ENCODE measurements around the gene DYNLRB1. TPM values are rescaled to one million over a fixed set of nuclear protein-coding genes. Genes with fewer than 3 reads are reported as not detected.

DYNLRB1 gene
- total RNA-seq, 1 donor from 2014 or later = 166 TPM

GRCh38 chr20:34549291-34549928 is 33.2 kb downstream of the DYNLRB1 start:
- Mint-ChIP-seq H3K9me3 (ENCODE audit: unreplicated experiment) (no peaks in the 10 kb centered on the region), H3K27ac (ENCODE audit: unreplicated experiment) (no peak overlapping the region), H3K27me3 (ENCODE audit: unreplicated experiment) (no peaks in the 10 kb centered on the region), H3K4me1 (ENCODE audit: unreplicated experiment) (peaks cover 1% of the 10 kb centered on the region), H3K36me3 (ENCODE audit: unreplicated experiment) (no peaks in the 10 kb centered on the region), H3K4me3 (ENCODE audit: unreplicated experiment) (no peak overlapping the region)
- no peak for DNase-seq (ENCODE audit: extremely low spot score, unreplicated experiment)
- TF ChIP-seq, protein P1, sequence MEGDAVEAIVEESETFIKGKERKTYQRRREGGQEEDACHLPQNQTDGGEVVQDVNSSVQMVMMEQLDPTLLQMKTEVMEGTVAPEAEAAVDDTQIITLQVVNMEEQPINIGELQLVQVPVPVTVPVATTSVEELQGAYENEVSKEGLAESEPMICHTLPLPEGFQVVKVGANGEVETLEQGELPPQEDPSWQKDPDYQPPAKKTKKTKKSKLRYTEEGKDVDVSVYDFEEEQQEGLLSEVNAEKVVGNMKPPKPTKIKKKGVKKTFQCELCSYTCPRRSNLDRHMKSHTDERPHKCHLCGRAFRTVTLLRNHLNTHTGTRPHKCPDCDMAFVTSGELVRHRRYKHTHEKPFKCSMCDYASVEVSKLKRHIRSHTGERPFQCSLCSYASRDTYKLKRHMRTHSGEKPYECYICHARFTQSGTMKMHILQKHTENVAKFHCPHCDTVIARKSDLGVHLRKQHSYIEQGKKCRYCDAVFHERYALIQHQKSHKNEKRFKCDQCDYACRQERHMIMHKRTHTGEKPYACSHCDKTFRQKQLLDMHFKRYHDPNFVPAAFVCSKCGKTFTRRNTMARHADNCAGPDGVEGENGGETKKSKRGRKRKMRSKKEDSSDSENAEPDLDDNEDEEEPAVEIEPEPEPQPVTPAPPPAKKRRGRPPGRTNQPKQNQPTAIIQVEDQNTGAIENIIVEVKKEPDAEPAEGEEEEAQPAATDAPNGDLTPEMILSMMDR (IDR thresholded peaks at IDR 0.05) = no peak

- no peak overlapping the region for H3K27ac Mint-ChIP-seq (ENCODE audit: unreplicated experiment)
- peaks cover 1% of the 10 kb centered on the region for H3K4me1 Mint-ChIP-seq (ENCODE audit: unreplicated experiment)
- TF ChIP-seq, protein P1 (IDR thresholded peaks at IDR 0.05) = no peak
- H3K9me3 Mint-ChIP-seq (ENCODE audit: unreplicated experiment) = no peaks in the 10 kb centered on the region
- H3K4me3 Mint-ChIP-seq (ENCODE audit: unreplicated experiment) = no peak overlapping the region
- no peaks in the 10 kb centered on the region for H3K36me3 Mint-ChIP-seq (ENCODE audit: unreplicated experiment)
- no peaks in the 10 kb centered on the region for H3K27me3 Mint-ChIP-seq (ENCODE audit: unreplicated experiment)
- DNase-seq (ENCODE audit: extremely low spot score, unreplicated experiment) = no peak
Observed at GRCh38 chr20:34549929-34550305, 33.7 kb downstream of the DYNLRB1 start.

GRCh38 chr20:34552569-34552968 is 36.3 kb downstream of the DYNLRB1 start:
- peaks cover 4% of the 10 kb centered on the region for H3K4me1 Mint-ChIP-seq (ENCODE audit: unreplicated experiment)
- H3K27ac Mint-ChIP-seq (ENCODE audit: unreplicated experiment) = no peak overlapping the region
- DNase-seq (ENCODE audit: extremely low spot score, unreplicated experiment) = no peak
- H3K27me3 Mint-ChIP-seq (ENCODE audit: unreplicated experiment) = no peaks in the 10 kb centered on the region
- no peaks in the 10 kb centered on the region for H3K36me3 Mint-ChIP-seq (ENCODE audit: unreplicated experiment)
- no peak overlapping the region for H3K4me3 Mint-ChIP-seq (ENCODE audit: unreplicated experiment)
- TF ChIP-seq, protein P1 (IDR thresholded peaks at IDR 0.05) = no peak
- no peaks in the 10 kb centered on the region for H3K9me3 Mint-ChIP-seq (ENCODE audit: unreplicated experiment)

- Mint-ChIP-seq H3K9me3 (ENCODE audit: unreplicated experiment) (no peaks in the 10 kb centered on the region), H3K4me1 (ENCODE audit: unreplicated experiment) (peaks cover 11% of the 10 kb centered on the region), H3K36me3 (ENCODE audit: unreplicated experiment) (no peaks in the 10 kb centered on the region), H3K27ac (ENCODE audit: unreplicated experiment) (no peak overlapping the region), H3K27me3 (ENCODE audit: unreplicated experiment) (no peaks in the 10 kb centered on the region), H3K4me3 (ENCODE audit: unreplicated experiment) (no peak overlapping the region)
- TF ChIP-seq, protein P1 (IDR thresholded peaks at IDR 0.05) = no peak
- DNase-seq (ENCODE audit: extremely low spot score, unreplicated experiment) = no peak
Observed at GRCh38 chr20:34553366-34553867, 37.2 kb downstream of the DYNLRB1 start.

DNA sequence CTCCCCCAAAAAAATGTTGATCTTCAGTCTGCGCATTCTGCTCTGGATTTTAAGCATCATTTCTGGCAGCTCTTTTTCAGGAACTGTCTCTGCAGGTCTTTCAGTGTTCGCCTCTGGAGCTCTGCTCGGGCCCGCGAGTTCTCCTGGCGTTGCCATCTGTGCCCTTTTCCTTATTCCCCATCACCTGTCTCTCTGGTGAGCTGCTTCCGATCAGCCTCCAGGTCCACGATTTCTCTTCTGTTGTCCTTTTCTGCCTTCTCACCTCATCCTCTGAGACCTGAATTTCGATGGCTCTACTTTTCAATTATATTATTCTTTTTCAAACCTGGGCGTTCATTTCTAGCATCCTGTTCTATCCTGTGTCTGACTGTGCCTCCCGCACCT is 41.7 kb downstream of the DYNLRB1 start:
- peaks cover 13% of the 10 kb centered on the region for H3K4me1 Mint-ChIP-seq (ENCODE audit: unreplicated experiment)
- H3K36me3 Mint-ChIP-seq (ENCODE audit: unreplicated experiment) = peaks cover 2% of the 10 kb centered on the region
- DNase-seq (ENCODE audit: extremely low spot score, unreplicated experiment) = no peak
- no peaks in the 10 kb centered on the region for H3K9me3 Mint-ChIP-seq (ENCODE audit: unreplicated experiment)
- H3K27me3 Mint-ChIP-seq (ENCODE audit: unreplicated experiment) = no peaks in the 10 kb centered on the region
- H3K4me3 Mint-ChIP-seq (ENCODE audit: unreplicated experiment) = peak overlapping the region; percentile 87
- TF ChIP-seq, protein P1 (IDR thresholded peaks at IDR 0.05) = no peak
- H3K27ac Mint-ChIP-seq (ENCODE audit: unreplicated experiment) = peak overlapping the region; percentile 94

Data from osteocyte (in vitro differentiated cells).